GM15510 (cell line): ENCODE results near the gene RHOBTB3.

Experiments used
- POLR2A ChIP-seq: IDR thresholded peaks from 3 replicates; pipeline ENCODE4 v1.6.1; 2011; ENCODE audit warnings: borderline replicate concordance; ENCODE audit not compliant: insufficient read length; ENCODE audit errors: extremely low read depth

The RHOBTB3 gene

GRCh38 chr5:95741458-95741857 lies 10.3 kb downstream of the RHOBTB3 start:
- no peak for TF ChIP-seq POLR2A

- no peak for TF ChIP-seq POLR2A
Observed at GRCh38 chr5:95743232-95743631, 12.1 kb downstream of the RHOBTB3 start.

DNA sequence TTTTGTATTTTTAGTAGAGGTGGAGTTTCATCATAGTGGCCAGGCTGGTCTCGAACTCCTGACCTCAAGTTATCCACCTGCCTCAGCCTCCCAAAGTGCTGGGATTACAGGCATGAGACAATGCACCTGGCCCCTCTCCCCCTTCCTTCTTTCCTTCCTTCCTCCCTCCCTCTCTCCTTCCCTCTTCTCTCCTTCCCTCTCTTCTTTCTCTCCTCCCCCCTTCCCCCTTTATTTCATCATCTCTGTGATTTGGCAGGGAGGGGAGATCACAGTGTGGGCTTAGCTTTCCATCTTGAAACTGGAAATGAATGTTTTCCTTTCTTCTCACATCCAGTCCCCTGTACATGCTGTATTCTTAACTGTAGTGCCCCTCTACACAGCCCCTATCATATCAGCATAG lies 12.7 kb downstream of the RHOBTB3 start:
- TF ChIP-seq POLR2A: no peak

- no peak for TF ChIP-seq POLR2A
Observed at GRCh38 chr5:95746194-95746593, 15.1 kb downstream of the RHOBTB3 start.

DNA sequence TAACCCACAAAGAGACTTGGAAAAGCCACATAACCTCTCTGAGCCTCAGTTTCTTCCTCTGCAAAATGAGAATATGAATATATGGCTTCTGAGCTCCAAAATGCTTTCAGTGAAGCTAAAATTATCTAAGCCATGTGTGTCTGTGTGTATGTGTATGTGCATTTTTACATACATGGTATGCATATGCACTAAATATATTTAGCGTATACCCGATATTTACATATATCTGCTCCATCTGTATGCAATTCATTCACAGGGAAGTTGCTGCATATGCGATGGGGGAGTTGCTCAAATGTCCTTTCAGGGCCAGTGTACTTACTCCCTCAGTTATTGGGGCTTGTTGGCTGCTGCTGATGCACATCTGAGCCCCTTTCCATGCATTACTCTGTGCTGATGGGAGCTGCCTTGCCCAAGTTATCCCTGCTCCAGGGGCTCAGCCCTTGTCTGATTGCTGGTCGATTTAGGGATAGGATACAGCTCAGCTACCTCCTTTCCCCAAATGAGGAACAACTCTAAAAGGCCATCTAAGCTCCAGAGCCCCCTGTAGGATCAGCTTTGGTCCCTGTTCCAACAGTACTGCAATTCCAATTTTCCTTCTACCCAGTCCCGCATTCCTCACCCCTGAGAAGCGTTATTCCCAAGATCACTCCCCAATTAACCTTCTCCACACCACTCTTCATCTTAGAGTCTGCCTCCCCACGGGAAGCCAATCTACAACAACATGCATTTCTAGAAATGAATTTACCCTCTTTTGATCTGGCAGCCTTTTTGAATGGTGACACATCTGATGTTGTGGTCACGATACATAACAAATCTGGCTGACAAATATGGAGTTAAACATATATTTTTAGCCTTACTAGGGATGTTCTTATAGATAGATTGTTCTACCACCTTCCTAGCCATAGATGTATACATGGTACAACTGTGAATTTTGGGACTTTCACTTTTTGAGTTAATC lies 15.9 kb downstream of the RHOBTB3 start:
- TF ChIP-seq POLR2A: no peak

DNA sequence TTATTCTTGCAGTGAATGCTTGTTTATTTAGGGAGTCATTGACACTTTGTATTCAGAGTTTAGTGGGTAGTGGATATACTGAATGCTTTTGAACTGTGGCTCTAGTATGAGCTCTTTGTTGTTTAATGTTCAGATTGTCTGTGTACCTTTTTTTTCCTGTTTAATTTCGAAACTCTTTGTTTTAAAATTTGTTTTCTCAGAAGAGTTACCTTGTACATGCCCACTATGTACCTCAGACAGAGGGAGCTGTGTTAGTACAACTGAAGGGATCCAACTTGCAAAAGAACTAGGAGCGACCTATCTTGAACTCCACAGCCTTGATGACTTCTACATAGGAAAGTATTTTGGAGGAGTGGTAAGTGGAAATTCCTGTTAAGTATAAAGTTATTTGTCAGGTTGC lies 17.0 kb downstream of the RHOBTB3 start:
- no peak for TF ChIP-seq POLR2A

- TF ChIP-seq POLR2A: no peak
Observed at GRCh38 chr5:95754545-95754944, 23.4 kb downstream of the RHOBTB3 start.

GRCh38 chr5:95759005-95759404 lies 27.9 kb downstream of the RHOBTB3 start:
- no peak for TF ChIP-seq POLR2A

DNA sequence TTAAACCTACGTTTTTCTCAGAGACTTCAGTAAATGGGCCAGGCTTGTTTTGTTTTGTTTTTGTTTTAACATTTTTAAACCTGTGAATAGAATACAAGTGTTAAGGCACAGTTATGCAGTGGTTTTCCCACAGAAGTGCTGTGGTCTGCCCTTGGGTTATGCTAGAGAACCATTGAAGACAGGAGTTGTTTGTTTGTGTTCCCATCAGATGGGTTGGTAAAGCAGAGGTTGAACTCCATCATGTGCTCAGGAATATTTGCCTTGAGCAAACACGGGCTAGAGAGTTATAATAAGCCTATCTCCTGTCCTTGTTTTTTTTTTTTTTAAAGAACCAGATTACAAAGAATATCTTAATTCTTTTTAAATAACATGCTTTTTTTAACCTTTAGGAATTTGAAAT lies 28.5 kb downstream of the RHOBTB3 start:
- no peak for TF ChIP-seq POLR2A

- no peak for TF ChIP-seq POLR2A
Observed at GRCh38 chr5:95760273-95761191, 29.4 kb downstream of the RHOBTB3 start.

DNA sequence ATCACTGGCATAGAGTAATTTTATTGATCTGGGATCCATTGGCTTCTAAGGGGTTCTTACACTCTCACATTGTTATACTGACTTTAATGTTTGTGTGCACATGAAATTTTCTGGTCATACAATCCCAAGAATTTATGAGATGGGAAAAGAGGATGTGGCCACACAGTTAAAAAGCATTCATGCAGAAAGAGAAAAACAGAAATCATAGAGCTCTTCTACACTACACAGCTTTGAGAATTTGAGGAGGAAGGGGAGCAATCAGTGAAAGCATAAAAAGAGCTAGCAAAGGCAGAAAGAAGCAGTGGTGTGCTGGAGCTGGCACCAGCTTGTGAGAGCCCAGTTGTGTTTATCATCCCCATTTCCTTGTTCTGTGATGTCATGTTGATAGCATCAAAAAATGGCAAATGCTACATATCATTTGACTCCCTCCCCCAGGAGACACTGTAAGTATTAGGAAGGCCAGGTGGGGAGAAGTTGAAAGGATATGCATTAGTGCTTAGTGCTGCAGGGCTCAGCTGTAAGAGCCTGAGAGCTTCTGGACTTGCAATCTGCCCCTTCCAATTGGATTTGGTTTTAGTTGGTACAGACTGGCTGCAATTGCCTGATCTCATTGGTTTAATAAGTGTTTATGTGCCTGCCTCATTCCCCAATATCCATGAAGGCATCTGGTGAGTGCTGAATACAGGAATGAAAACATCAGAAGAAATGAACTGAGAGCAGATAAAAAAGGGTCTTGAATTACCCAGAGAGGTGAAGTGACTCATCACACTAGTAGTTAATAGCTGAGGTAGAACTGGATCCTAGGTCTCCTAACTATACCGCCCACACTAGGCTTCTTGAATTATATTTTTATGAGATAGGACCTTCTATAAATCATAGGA lies 30.9 kb downstream of the RHOBTB3 start:
- TF ChIP-seq POLR2A: no peak

DNA sequence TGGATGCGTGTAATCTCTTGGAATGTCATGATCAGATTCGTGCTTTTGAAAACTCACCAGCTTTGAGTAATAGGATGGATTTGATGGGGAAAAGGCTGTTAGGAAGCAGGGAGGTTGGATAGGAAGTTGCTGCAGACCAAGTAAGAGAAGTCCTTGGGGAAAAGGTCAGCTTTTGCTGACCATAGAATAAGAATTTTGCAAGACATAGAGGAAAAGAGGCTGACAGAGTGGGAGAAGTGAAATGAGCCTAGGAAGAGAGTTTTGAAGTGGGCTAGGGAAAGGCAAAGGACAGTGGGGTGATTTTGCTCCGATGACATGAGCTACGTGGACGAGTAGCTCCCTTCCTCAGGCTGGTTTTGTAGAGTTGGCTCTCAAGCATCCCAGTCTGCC lies 31.5 kb downstream of the RHOBTB3 start:
- no peak for TF ChIP-seq POLR2A

DNA sequence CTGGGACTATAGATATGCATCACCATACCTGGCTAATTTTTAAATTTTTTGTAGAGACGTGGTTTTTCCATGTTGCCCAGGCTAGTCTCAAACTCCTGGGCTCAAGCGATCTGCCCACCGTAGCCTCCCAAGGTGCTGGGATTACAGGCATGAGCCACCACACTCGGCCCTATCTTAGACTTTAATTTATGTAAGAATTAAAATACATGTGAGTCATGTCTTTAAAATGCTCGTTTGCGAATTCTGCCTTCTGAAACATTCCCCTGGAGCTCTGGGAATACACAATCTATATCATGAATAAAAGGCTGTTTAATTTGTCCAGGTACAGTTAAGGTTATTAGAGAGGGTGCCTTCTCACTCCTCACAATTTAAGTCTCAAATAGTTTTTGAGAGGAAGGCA lies 32.8 kb downstream of the RHOBTB3 start:
- TF ChIP-seq POLR2A: no peak

DNA sequence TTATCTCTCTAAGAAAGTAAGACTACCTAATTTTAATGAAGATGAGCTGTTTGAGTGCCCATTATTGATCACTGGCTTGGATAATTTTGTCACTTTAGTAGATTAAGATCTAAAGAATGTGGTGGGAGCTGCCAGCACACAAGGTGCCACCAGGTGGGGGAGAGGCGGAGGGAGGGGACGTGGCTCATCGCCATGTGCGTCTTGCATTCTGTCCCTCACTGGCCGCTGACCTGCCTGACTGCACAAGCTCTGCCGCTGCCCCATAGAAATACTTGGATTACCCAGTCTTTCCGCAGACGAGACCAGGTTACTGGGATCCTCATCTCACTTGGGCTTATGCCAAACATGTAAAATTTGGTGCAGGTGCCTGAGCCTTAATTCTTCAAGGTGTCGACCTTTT lies 37.6 kb downstream of the RHOBTB3 start:
- TF ChIP-seq POLR2A: no peak

GRCh38 chr5:95770830-95771708 lies 39.9 kb downstream of the RHOBTB3 start:
- TF ChIP-seq POLR2A: no peak
